COLO668 (cell line): ENCODE data around the gene AGK.

ENCODE experiments used
- DNase-seq: peaks from one replicate; lab custom pipeline; 2025; ENCODE audit not compliant: unreplicated experiment; lab: John Stamatoyannopoulos, UW

AGK gene

GRCh38 chr7:141585592-141586510, 34.6 kb downstream of the AGK start:
- DNase-seq = no peak

GRCh38 chr7:141586878-141587277, 35.7 kb downstream of the AGK start:
- DNase-seq = no peak

GRCh38 chr7:141587304-141587703, 36.1 kb downstream of the AGK start:
- DNase-seq = no peak

GRCh38 chr7:141588912-141589311, 37.7 kb downstream of the AGK start:
- DNase-seq = no peak

GRCh38 chr7:141590071-141590470, 38.9 kb downstream of the AGK start:
- no peak for DNase-seq

GRCh38 chr7:141590666-141591065, 39.5 kb downstream of the AGK start:
- no peak for DNase-seq

- no peak for DNase-seq
Measured at GRCh38 chr7:141593134-141593533, 41.9 kb downstream of the AGK start.

GRCh38 chr7:141597966-141598365, 46.8 kb downstream of the AGK start:
- DNase-seq = no peak

GRCh38 chr7:141598408-141598807, 47.2 kb downstream of the AGK start:
- no peak for DNase-seq

GRCh38 chr7:141600168-141601006, 49.2 kb downstream of the AGK start:
- DNase-seq = no peak

- no peak for DNase-seq
Measured at GRCh38 chr7:141609576-141609975, 58.4 kb downstream of the AGK start.

- no peak for DNase-seq
Measured at GRCh38 chr7:141610671-141611070, 59.5 kb downstream of the AGK start.

- DNase-seq = no peak
Measured at GRCh38 chr7:141612861-141613260, 61.7 kb downstream of the AGK start.

- no peak for DNase-seq
Measured at GRCh38 chr7:141617280-141617679, 66.1 kb downstream of the AGK start.

GRCh38 chr7:141619745-141620144, 68.5 kb downstream of the AGK start:
- no peak for DNase-seq

GRCh38 chr7:141624763-141625162, 73.6 kb downstream of the AGK start:
- DNase-seq = no peak

GRCh38 chr7:141630621-141631020, 79.4 kb downstream of the AGK start:
- DNase-seq = no peak

GRCh38 chr7:141631525-141631924, 80.3 kb downstream of the AGK start:
- DNase-seq = no peak

- DNase-seq = no peak
Measured at GRCh38 chr7:141634065-141634464, 82.9 kb downstream of the AGK start.

- DNase-seq = no peak
Measured at GRCh38 chr7:141636053-141636452, 84.8 kb downstream of the AGK start.

- no peak for DNase-seq
Measured at GRCh38 chr7:141640239-141640840, 89.1 kb downstream of the AGK start.

GRCh38 chr7:141641876-141642275, 90.7 kb downstream of the AGK start:
- DNase-seq = no peak
